Ovary (tissue), 9 donors: ENCODE results near the gene ZC3H14. TPM values are rescaled to one million over a fixed set of nuclear protein-coding genes. Genes with fewer than 3 reads are reported as not detected.

Source experiments
- DNase-seq, 5 donors: peaks; one replicate each; pipeline ENCODE4 v3.0.0-alpha.2; 2019 to 2020
- H3K27ac ChIP-seq, 2 donors: fragments of 200-600 bp; one replicate each; pipeline versions ENCODE4 v1.5.1 to v1.8.0; 2019 to 2022
- H3K27me3 ChIP-seq: fragments of 200-600 bp; one replicate; pipeline ENCODE4 v1.8.0; 2022
- H3K36me3 ChIP-seq: fragments of 200-600 bp; sonication (generic); one replicate; pipeline ENCODE4 v1.5.1; 2019
- H3K4me1 ChIP-seq: one replicate; pipeline ENCODE4 v1.8.1; 2013; ENCODE audit warnings: mild to moderate bottlenecking, moderate library complexity; ENCODE audit not compliant: insufficient read depth
- H3K4me3 ChIP-seq: fragments of 200-600 bp; sonication (generic); one replicate; pipeline ENCODE4 v1.5.1; 2017
- H3K9me3 ChIP-seq, 2 donors: fragments of 200-600 bp in 1 of 2; sonication (generic) in 1 of 2; one replicate each; pipeline versions ENCODE4 v1.5.1 to v1.8.1; 2013 to 2019; ENCODE audit warnings: mild to moderate bottlenecking in 1 of 2, moderate library complexity in 1 of 2
- EP300 ChIP-seq: sonication (generic); formaldehyde crosslinking; IDR thresholded peaks from one replicate; pipeline ENCODE4 v1.6.1; 2017; ENCODE audit warnings: antibody characterized with exemption
- POLR2A ChIP-seq: fragments of 450-650 bp; IDR thresholded peaks from one replicate; pipeline ENCODE4 v1.6.1; 2017; ENCODE audit warnings: antibody characterized with exemption, mild to moderate bottlenecking, moderate library complexity
- WGBS, 3 donors: extraction: QIAGEN DNeasy Blood & Tissue Kit in 1 of 3; methylation state at CpG; one replicate each; pipeline versions ENCODE4 v1.1.5 to v1.1.7; 2013 to 2017; 5-methylcytosine and 5-hydroxymethylcytosine counted together
- intact Hi-C, 4 donors: fragments of 100-400 bp; cut with DNase I; formaldehyde crosslinking; loops; one replicate each; pipeline versions ENCODE4 v1.11.0 to v1.15.1; 2022 to 2023
- polyA plus RNA-seq, 2 donors: library from polyadenylated mRNA; stranded (reverse); fragments of 200-250 nt in 1 of 2; fragments of 350-450 nt in 1 of 2; fragmentation: Illumina TruSeq in 1 of 2; extraction: RNeasy Lipid Tissue Mini Kit (QIAGEN cat#74804) in 1 of 2; gene quantifications; one replicate each; pipeline ENCODE4 v1.2.3, GENCODE V29; 2013 to 2014
- total RNA-seq, 7 donors: library from RNA; depleted of rRNA in 2 of 7; stranded (reverse); fragments of >200 nt in 2 of 7; fragmentation: NEBNext Ultra II Directional in 3 of 7; extraction: Animal tissue kit (Norgen Biotek cat#: 25700) in 3 of 7; gene quantifications; one replicate each; pipeline versions ENCODE4 v1.1.0 to v1.2.4, GENCODE V29; 2016 to 2023
- TF ChIP-seq, protein P1 (sequence below), 3 donors: fragments of 450-650 bp in 2 of 3; fragments of 200-600 bp in 1 of 3; IDR thresholded peaks; one replicate each; pipeline versions ENCODE4 v1.5.1 to v1.8.0; 2016 to 2022; ENCODE audit warnings: antibody characterized with exemption in 3 of 3, mild to moderate bottlenecking in 1 of 3
- donor health status: DM: no; HTN: no; CAD: no; lungs with moderate emphysema.
- donor health status: DM: no; HTN: no; CAD: no.
- donor health status: Bipolar disorder and iron deficiency.
- donor health status: DM: yes; HTN: yes; CAD: no.
- donor health status: DM: no; HTN: no; CAD: no.
- donor health status: DM: yes; HTN: yes; CAD: no.

ZC3H14 gene
- total and polyA plus RNA-seq, 9 donors: 30.2 to 63.2 (median 57.1) TPM

DNA sequence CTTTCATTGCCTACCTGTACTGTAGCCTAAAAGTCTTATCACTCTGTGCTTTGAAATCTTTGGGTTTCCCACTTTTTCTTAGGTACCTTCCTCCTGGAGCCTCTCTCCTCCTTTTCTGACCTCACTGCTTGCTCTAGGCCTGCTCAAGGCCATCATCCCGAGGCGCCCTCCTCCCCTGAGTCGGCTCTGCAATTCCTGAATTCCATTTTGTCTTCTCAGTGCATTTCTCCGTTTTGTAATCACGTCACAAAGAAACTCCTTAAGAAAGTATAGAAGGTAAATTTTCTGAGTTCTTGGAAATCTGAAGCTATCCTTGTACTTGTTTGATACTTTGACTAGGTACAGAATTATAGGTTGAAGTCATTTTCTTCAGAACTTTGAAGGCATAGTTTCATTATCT, 25.2 kb downstream of the ZC3H14 start:
- Histone ChIP-seq H3K4me1 (peaks cover 3% of the 10 kb centered on the region), H3K27ac (no peak overlapping the region), H3K36me3 (no peaks in the 10 kb centered on the region), H3K4me3 (no peak overlapping the region), H3K9me3 (no peaks in the 10 kb centered on the region), H3K27me3 (no peaks in the 10 kb centered on the region)
- 22 to 52% (median 38%) methylated on average over 5 of the region's 5 CpGs for WGBS, 3 donors
- no peak for TF ChIP-seq POLR2A
- DNase-seq: no peak
- intact Hi-C loops: no loop called here

DNA sequence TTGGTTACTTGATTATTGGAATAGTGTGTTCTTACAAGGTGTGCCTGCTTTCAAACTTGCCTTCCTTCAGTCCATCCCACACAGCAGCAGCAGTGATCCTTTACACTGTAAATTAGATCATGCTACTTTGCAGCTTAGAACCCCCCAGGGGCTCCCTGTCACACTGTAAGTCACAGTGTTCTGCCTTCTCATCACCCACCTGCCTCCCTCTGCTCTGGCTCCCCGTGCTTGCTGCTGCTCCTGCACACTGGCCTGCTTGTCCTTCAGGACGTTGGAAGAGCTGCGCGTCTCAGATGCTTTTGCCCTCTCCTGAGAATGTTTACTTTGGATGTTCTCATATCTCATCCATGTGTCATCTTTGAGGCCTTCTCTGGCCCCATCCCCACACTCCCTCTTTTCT, 27.3 kb downstream of the ZC3H14 start:
- H3K27ac ChIP-seq: no peak overlapping the region

DNA sequence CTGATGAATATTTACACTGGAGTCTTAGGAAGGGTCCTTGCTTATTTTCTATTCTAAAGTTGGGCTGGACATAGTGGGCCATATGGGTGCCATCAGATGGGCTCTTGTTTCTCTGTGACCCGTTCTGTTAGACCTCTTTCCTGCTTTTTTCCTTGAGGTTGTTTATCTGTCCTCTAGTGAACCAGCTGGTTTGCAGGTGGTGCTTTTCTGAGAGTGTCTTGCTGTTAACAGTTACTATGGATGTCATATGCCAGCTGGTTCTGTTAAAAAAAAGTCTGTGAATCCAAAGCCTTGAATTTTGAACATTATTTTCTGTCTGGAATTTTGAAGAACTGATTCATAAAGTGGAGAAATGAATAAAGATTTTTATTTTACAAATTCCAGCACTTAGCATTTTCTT, 29.2 kb downstream of the ZC3H14 start:
- no peak for DNase-seq
- no peaks in the 10 kb centered on the region for H3K36me3 ChIP-seq
- TF ChIP-seq, protein P1, sequence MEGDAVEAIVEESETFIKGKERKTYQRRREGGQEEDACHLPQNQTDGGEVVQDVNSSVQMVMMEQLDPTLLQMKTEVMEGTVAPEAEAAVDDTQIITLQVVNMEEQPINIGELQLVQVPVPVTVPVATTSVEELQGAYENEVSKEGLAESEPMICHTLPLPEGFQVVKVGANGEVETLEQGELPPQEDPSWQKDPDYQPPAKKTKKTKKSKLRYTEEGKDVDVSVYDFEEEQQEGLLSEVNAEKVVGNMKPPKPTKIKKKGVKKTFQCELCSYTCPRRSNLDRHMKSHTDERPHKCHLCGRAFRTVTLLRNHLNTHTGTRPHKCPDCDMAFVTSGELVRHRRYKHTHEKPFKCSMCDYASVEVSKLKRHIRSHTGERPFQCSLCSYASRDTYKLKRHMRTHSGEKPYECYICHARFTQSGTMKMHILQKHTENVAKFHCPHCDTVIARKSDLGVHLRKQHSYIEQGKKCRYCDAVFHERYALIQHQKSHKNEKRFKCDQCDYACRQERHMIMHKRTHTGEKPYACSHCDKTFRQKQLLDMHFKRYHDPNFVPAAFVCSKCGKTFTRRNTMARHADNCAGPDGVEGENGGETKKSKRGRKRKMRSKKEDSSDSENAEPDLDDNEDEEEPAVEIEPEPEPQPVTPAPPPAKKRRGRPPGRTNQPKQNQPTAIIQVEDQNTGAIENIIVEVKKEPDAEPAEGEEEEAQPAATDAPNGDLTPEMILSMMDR (IDR thresholded peaks at IDR 0.05): no peak
- TF ChIP-seq POLR2A: no peak
- TF ChIP-seq EP300: no peak
- no peak overlapping the region for H3K4me3 ChIP-seq
- H3K4me1 ChIP-seq: peaks cover 3% of the 10 kb centered on the region
- intact Hi-C loops: no loop called here
- H3K27ac ChIP-seq: no peak overlapping the region
- H3K27me3 ChIP-seq: no peaks in the 10 kb centered on the region
- H3K9me3 ChIP-seq: no peaks in the 10 kb centered on the region
- 0% methylated on average over 1 of the region's 1 CpG for WGBS, 3 donors

More for the DNA sequence above, 27.3 kb downstream of the ZC3H14 start:
- TF ChIP-seq EP300: no peak
- TF ChIP-seq, protein P1 (IDR thresholded peaks at IDR 0.05): no peak
- no peak for TF ChIP-seq POLR2A
- no peaks in the 10 kb centered on the region for H3K36me3 ChIP-seq
- no peak overlapping the region for H3K4me3 ChIP-seq
- intact Hi-C loops: no loop called here
- WGBS, 3 donors: 8 to 23% (median 16%) methylated on average over 4 of the region's 4 CpGs
- H3K27me3 ChIP-seq: no peaks in the 10 kb centered on the region
- H3K4me1 ChIP-seq: peaks cover 3% of the 10 kb centered on the region
- peak in 1 of 5 donors; percentile 26 for DNase-seq
- no peaks in the 10 kb centered on the region for H3K9me3 ChIP-seq

DNA sequence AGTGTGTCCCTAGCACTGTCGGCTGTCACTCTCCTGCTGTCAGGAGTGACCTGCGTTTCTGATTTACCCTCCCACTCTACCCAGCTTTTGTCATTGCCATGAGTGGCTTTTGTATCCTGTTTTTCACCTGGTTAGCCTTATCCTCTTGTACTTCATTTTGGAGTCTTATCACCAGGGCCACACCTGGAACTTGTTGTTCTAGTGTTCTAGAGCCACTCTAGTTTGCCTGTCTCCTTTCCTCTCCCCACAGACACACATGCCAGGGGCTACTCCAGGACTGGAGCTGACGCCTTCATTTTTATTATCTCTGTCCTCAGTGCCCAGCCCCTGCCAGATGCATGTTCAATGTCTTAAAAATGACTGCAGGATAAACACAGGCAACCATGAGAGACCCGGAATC, 34.2 kb downstream of the ZC3H14 start:
- Histone ChIP-seq H3K4me3 (no peak overlapping the region), H3K27me3 (no peaks in the 10 kb centered on the region), H3K36me3 (no peaks in the 10 kb centered on the region), H3K9me3 (no peaks in the 10 kb centered on the region), H3K27ac (no peak overlapping the region), H3K4me1 (no peaks in the 10 kb centered on the region)
- intact Hi-C loops: no loop called here
- no peak for DNase-seq
- TF ChIP-seq, protein P1 (IDR thresholded peaks at IDR 0.05): no peak
- no peak for TF ChIP-seq EP300
- WGBS, 3 donors: 83 to 88% (median 86%) methylated on average over 4 of the region's 4 CpGs

DNA sequence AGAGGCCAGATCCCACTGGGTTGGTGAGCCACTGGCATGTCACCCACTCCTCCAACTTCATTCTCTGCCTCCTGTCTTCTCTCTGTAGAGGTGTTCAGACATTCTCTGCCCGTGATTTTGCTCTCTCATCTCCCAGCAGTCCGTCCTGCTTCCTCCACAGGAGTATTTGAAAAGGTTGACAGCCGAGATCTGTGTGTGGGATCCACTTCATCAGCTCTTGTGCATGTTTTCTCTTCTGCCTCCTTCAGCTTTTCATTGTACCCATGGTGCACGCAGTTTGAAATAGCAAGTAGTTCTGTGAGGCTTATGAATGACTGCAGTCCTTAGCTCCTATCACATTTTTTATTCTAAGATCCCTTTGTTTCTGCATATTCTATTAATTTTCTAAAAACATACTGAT, 34.8 kb downstream of the ZC3H14 start:
- 69 to 79% (median 72%) methylated on average over 4 of the region's 4 CpGs for WGBS, 3 donors
- no peaks in the 10 kb centered on the region for H3K36me3 ChIP-seq
- no peak for TF ChIP-seq POLR2A
- no peak for TF ChIP-seq EP300
- TF ChIP-seq, protein P1 (IDR thresholded peaks at IDR 0.05): no peak

More for the DNA sequence above, 34.8 kb downstream of the ZC3H14 start:
- H3K4me3 ChIP-seq: no peak overlapping the region
- no peaks in the 10 kb centered on the region for H3K27me3 ChIP-seq
- no peaks in the 10 kb centered on the region for H3K4me1 ChIP-seq
- H3K27ac ChIP-seq: no peak overlapping the region
- no peaks in the 10 kb centered on the region for H3K9me3 ChIP-seq
- intact Hi-C loops: no loop called here
- DNase-seq: no peak
